PFSK-1 (cell line): Measurements from ENCODE around the gene PHAF1.

Experiments
- FOXP2 ChIP-seq: optimal IDR thresholded peaks from 2 replicates; pipeline ENCODE3; 2011; ENCODE audit warnings: borderline replicate concordance, control low read depth, inconsistent platforms; ENCODE audit not compliant: insufficient read depth; ENCODE audit errors: extremely low read length, extremely low read depth
- SIN3A ChIP-seq: IDR thresholded peaks from 2 replicates; pipeline ENCODE4 v1.6.1; 2012; ENCODE audit warnings: mild to moderate bottlenecking, low read length, moderate library complexity, borderline replicate concordance; ENCODE audit not compliant: insufficient read depth

- no peak for TF ChIP-seq SIN3A
- TF ChIP-seq FOXP2, result no peak
Observed at GRCh38 chr16:67098599-67098998, 11.1 kb upstream of the PHAF1 start.
